ENCODE results near the gene FCHSD1.

Gene FCHSD1

GRCh38 chr5:141640698-141641097 lies 10.5 kb downstream of the FCHSD1 start:
- no peak for DNase-seq

GRCh38 chr5:141640051-141640415 lies 11.2 kb downstream of the FCHSD1 start:
- DNase-seq = no peak

GRCh38 chr5:141639357-141640050 lies 11.7 kb downstream of the FCHSD1 start:
- DNase-seq = no peak

GRCh38 chr5:141638771-141639170 lies 12.4 kb downstream of the FCHSD1 start:
- DNase-seq = no peak

GRCh38 chr5:141637767-141638419 lies 13.3 kb downstream of the FCHSD1 start:
- DNase-seq = peak; percentile 58

GRCh38 chr5:141637123-141637766 lies 14.0 kb downstream of the FCHSD1 start:
- no peak for DNase-seq

GRCh38 chr5:141636413-141637122 lies 14.7 kb downstream of the FCHSD1 start, which contains the start of the genes HDAC3 and RELL2:
Gene HDAC3, minus strand, starts transcription at chr5:141636849. Its CDS starts 59 bp downstream, at chr5:141636790.
Gene RELL2, plus strand, starts transcription at chr5:141636997. Its CDS starts 1,229 bp downstream, at chr5:141638226.
- DNase-seq = peak; percentile 91

GRCh38 chr5:141636106-141636412 lies 15.2 kb downstream of the FCHSD1 start:
- DNase-seq = no peak

- no peak for DNase-seq
Measured at GRCh38 chr5:141635646-141636045, 15.6 kb downstream of the FCHSD1 start.

- no peak for DNase-seq
Measured at GRCh38 chr5:141634720-141635119, 16.5 kb downstream of the FCHSD1 start.

GRCh38 chr5:141633871-141634561 lies 17.2 kb downstream of the FCHSD1 start:
- no peak for DNase-seq

- DNase-seq = no peak
Measured at GRCh38 chr5:141632650-141633049, 18.6 kb downstream of the FCHSD1 start.

GRCh38 chr5:141630570-141631140 lies 20.6 kb downstream of the FCHSD1 start:
- no peak for DNase-seq

- peak; percentile 39 for DNase-seq
Measured at GRCh38 chr5:141628175-141628788, 22.9 kb downstream of the FCHSD1 start.

GRCh38 chr5:141623611-141624010 lies 27.6 kb downstream of the FCHSD1 start:
- no peak for DNase-seq

- DNase-seq = no peak
Measured at GRCh38 chr5:141623186-141623585, 28.0 kb downstream of the FCHSD1 start.

GRCh38 chr5:141618804-141619554 lies 32.2 kb downstream of the FCHSD1 start, which contains the start of gene DIAPH1:
Gene DIAPH1, minus strand, starts transcription at chr5:141619000. Its CDS starts 86 bp downstream, at chr5:141618914.
- DNase-seq = peak; percentile 94

GRCh38 chr5:141618030-141618803 lies 33.0 kb downstream of the FCHSD1 start:
- DNase-seq = peak; percentile 29

GRCh38 chr5:141617682-141618029 lies 33.6 kb downstream of the FCHSD1 start:
- DNase-seq = no peak

- DNase-seq = no peak
Measured at GRCh38 chr5:141617128-141617527, 34.1 kb downstream of the FCHSD1 start.

Data from fibroblast of skin of scalp (primary cell).